CD4-positive, alpha-beta T cell (primary cell): ENCODE measurements around the gene COL17A1. TPM values are rescaled to one million over a fixed set of nuclear protein-coding genes. Genes with fewer than 3 reads are reported as not detected.

Source experiments
- ATAC-seq: fragments of 200-7000 bp; cut with Tn5 transposase; one replicate; pipeline ENCODE4 v1.10.0; 2022; ENCODE audit warnings: mild to moderate bottlenecking; ENCODE audit not compliant: poor library complexity
- CTCF ChIA-PET: fragments of 350-600 bp; sonication (Branson Sonifier 250); formaldehyde crosslinking; loops from one replicate; lab custom pipeline; 2021; ENCODE audit warnings: antibody characterized with exemption, inconsistent platforms; lab: Charles Lee
- POLR2A ChIA-PET: fragments of 350-600 bp; sonication (Branson Sonifier 250); formaldehyde crosslinking; loops from one replicate; lab custom pipeline; 2021; ENCODE audit warnings: antibody characterized with exemption, inconsistent platforms; lab: Charles Lee
- DNase-seq, 14 experiments: peaks; one replicate each; pipeline ENCODE4 v3.0.0-alpha.2; 2013 to 2020; ENCODE audit warnings: mixed read lengths in 2 of 14
- H3K27ac ChIP-seq, 2 donors: one replicate each; pipeline versions ENCODE4 v1.5.1 to v1.7.0; 2013; ENCODE audit warnings: low read length in 2 of 2, low read depth in 1 of 2, mild to moderate bottlenecking in 1 of 2
- H3K27me3 ChIP-seq, 2 experiments: 1 replicate in 1 of 2; 2 replicates in 1 of 2; pipeline versions ENCODE4 v1.6.1 to v1.7.0; 2013; ENCODE audit warnings: low read length in 2 of 2, control low read depth in 1 of 2, mild to moderate bottlenecking in 1 of 2, moderate library complexity in 1 of 2; ENCODE audit not compliant: insufficient read depth in 2 of 2, control insufficient read depth in 1 of 2
- H3K36me3 ChIP-seq: one replicate; pipeline ENCODE4 v1.6.1; 2013; ENCODE audit warnings: low read length, control low read depth; ENCODE audit not compliant: insufficient read depth
- H3K4me1 ChIP-seq: one replicate; pipeline ENCODE4 v1.6.1; 2013; ENCODE audit warnings: low read length, control low read depth; ENCODE audit not compliant: insufficient read depth
- H3K4me3 ChIP-seq: one replicate; pipeline ENCODE4 v1.5.1; 2013; ENCODE audit warnings: mild to moderate bottlenecking, low read length, moderate library complexity
- H3K9me3 ChIP-seq, 2 experiments: 1 replicate in 1 of 2; 2 replicates in 1 of 2; pipeline versions ENCODE4 v1.6.1 to v1.7.0; 2013; ENCODE audit warnings: low read length in 2 of 2, mild to moderate bottlenecking in 2 of 2, control low read depth in 1 of 2, moderate library complexity in 1 of 2; ENCODE audit not compliant: control insufficient read depth in 1 of 2, insufficient read depth in 1 of 2
- H3K27ac Mint-ChIP-seq: one replicate; pipeline ENCODE4 v1.8.0; 2020; ENCODE audit warnings: mixed read lengths
- H3K27me3 Mint-ChIP-seq: one replicate; pipeline ENCODE4 v1.8.0; 2021; ENCODE audit warnings: mixed read lengths
- H3K36me3 Mint-ChIP-seq: one replicate; pipeline ENCODE4 v1.8.0; 2021; ENCODE audit warnings: low read depth, mixed read lengths
- H3K4me1 Mint-ChIP-seq: one replicate; pipeline ENCODE4 v1.8.0; 2021; ENCODE audit warnings: low read depth, mixed read lengths
- H3K4me3 Mint-ChIP-seq: one replicate; pipeline ENCODE4 v1.8.0; 2020; ENCODE audit warnings: mild to moderate bottlenecking, mixed read lengths
- H3K9me3 Mint-ChIP-seq: one replicate; pipeline ENCODE4 v1.8.0; 2020; ENCODE audit warnings: mixed read lengths
- intact Hi-C, 2 experiments: fragments of 100-400 bp; cut with DNase I in 1 of 2; cut with micrococcal nuclease in 1 of 2; formaldehyde crosslinking; loops; one replicate each; pipeline versions ENCODE4 v1.15.1 to v1.9.0; 2023 to 2025; cut with DNase I, micrococcal nuclease
- total RNA-seq, 174 experiments: library from RNA in 2 of 174; stranded (reverse) in 2 of 174; gene quantifications; one replicate each; pipeline ENCODE4 v1.2.3 and lab custom pipeline; 2021 to 2026
- TF ChIP-seq, protein P1 (sequence below): fragments of 200-600 bp; IDR thresholded peaks from one replicate; pipeline ENCODE4 v1.8.0; 2022; ENCODE audit warnings: antibody characterized with exemption, mild to moderate bottlenecking

Gene COL17A1
- total RNA-seq, 2 experiments from 2014 or later, result not detected

DNA sequence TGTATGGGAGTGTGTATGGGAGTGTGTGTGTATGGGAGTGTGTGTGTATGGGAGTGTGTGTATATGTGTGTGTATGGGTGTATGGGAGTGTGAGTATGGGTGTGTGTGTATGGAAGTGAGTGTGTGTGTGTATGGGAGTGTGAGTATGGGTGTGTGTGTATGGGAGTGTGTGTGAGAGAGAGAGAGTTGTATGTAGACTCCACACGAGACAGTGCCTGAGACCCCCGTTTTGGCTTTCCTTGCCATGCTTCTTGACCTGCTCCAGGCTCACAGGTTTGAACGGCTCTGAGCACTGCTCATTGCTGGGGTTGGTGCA lies 49.7 kb downstream of the COL17A1 start:
- POLR2A ChIA-PET, result no interaction called here
- no peaks in the 10 kb centered on the region for H3K27me3 ChIP-seq

DNA sequence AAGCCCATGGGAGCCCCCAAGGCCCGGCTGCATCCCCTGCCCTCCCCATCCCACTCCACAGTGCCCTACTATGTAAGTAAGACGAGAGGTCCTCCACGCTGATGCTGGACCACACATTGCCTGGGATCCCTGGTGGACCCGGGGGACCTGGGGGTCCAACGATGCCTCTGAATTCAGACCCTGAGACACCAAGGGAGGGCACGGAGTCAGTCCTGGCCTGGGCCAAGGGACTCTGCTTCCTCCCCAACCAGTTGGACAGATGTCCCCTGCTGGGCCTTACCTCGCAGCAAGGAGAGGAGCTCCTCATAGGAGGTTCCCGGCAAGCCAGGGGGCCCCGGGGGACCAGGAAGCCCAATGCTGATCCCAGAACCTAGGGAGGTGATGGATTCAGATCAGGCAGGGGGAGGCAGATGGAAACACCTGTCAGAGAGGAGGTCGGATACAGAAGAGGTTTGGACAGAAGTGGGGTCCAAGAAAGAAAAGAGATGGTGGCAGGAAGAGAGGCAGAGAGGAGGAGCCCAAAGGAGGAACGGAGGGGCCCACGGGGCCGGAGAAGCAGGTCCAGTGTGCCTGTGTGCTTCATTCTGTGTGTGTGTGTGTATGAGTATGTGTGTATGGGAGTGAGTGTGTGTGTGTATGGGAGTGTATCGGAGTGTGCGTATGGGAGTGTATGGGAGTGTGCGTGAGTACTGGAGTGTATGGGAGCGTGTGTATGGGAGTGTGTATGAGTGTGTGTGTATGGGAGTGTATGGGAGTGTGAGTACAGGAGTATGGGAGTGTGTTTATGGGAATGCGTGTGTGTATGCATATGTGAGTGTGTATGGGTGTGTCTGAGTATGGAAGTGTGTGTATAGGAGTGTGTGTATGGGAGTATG lies 50.2 kb downstream of the COL17A1 start:
- H3K27ac Mint-ChIP-seq, result no peak overlapping the region
- no peaks in the 10 kb centered on the region for H3K9me3 Mint-ChIP-seq
- H3K36me3 Mint-ChIP-seq, result peaks cover 21% of the 10 kb centered on the region
- Histone ChIP-seq H3K4me3 (no peak overlapping the region), H3K4me1 (no peaks in the 10 kb centered on the region), H3K27me3 (no peaks in the 10 kb centered on the region), H3K36me3 (peaks cover 3% of the 10 kb centered on the region), H3K9me3 (no peaks in the 10 kb centered on the region), H3K27ac (no peak overlapping the region)
- TF ChIP-seq, protein P1, sequence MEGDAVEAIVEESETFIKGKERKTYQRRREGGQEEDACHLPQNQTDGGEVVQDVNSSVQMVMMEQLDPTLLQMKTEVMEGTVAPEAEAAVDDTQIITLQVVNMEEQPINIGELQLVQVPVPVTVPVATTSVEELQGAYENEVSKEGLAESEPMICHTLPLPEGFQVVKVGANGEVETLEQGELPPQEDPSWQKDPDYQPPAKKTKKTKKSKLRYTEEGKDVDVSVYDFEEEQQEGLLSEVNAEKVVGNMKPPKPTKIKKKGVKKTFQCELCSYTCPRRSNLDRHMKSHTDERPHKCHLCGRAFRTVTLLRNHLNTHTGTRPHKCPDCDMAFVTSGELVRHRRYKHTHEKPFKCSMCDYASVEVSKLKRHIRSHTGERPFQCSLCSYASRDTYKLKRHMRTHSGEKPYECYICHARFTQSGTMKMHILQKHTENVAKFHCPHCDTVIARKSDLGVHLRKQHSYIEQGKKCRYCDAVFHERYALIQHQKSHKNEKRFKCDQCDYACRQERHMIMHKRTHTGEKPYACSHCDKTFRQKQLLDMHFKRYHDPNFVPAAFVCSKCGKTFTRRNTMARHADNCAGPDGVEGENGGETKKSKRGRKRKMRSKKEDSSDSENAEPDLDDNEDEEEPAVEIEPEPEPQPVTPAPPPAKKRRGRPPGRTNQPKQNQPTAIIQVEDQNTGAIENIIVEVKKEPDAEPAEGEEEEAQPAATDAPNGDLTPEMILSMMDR, result no peak
- intact Hi-C loops, result no loop called here
- ATAC-seq (no peak), DNase-seq (no peak)
- H3K27me3 Mint-ChIP-seq, result no peaks in the 10 kb centered on the region
- no peak overlapping the region for H3K4me3 Mint-ChIP-seq
- CTCF ChIA-PET, result no interaction called here
- no peaks in the 10 kb centered on the region for H3K4me1 Mint-ChIP-seq
- POLR2A ChIA-PET, result no interaction called here

More for the DNA sequence above, 49.7 kb downstream of the COL17A1 start:
- Histone ChIP-seq H3K9me3 (no peaks in the 10 kb centered on the region), H3K27ac (no peak overlapping the region), H3K4me3 (no peak overlapping the region), H3K36me3 (peaks cover 3% of the 10 kb centered on the region), H3K4me1 (no peaks in the 10 kb centered on the region)
- DNase-seq, result no peak
- CTCF ChIA-PET, result no interaction called here
- no peak overlapping the region for H3K27ac Mint-ChIP-seq
- TF ChIP-seq, protein P1, result no peak
- no peak for ATAC-seq
- no peaks in the 10 kb centered on the region for H3K9me3 Mint-ChIP-seq
- H3K27me3 Mint-ChIP-seq, result no peaks in the 10 kb centered on the region
- peaks cover 18% of the 10 kb centered on the region for H3K36me3 Mint-ChIP-seq
- intact Hi-C loops, result no loop called here
- H3K4me1 Mint-ChIP-seq, result no peaks in the 10 kb centered on the region
- H3K4me3 Mint-ChIP-seq, result no peak overlapping the region

DNA sequence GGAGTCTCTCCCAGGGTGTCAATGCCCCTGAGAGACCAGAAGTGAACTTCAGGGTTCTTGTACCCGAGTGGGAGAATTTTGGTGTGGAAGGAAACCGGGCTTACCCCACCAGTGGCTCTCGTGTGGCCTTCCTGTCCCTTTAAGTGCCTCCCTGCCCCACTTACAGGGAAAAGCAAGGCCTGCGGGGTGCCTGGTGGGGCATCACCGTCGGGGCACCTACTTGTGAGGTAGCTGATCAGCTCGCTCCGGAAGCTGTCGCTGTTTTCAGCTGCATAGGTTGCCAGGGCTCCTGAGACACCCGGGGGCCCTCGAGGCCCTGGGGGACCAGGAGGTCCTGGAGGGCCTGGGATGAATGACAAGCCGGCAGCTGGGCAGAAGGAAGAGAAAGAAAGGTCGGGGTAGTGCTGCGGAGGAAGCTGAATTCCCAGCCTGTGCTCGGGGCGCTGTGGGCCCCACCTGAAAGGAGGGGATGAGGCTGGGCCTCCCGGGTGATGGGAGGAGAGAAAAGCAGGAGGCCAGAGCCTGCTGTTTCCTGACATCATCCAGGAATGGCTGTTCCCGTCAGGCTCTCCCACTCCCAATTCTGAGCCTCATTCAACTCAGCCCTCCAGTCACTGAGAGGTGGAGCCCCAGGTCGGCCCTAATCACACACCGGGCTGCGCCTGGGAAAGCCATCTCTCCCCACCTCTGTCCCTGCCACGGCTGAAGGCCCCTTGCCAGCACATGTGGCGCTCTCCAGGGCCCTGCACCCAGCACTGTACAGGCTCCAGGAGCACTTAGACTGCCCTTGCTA lies 51.1 kb downstream of the COL17A1 start:
- peaks cover 23% of the 10 kb centered on the region for H3K36me3 Mint-ChIP-seq

More for the DNA sequence above, 51.1 kb downstream of the COL17A1 start:
- Histone ChIP-seq H3K27me3 (no peaks in the 10 kb centered on the region), H3K4me3 (no peak overlapping the region), H3K27ac (no peak overlapping the region), H3K9me3 (no peaks in the 10 kb centered on the region), H3K4me1 (no peaks in the 10 kb centered on the region), H3K36me3 (peaks cover 3% of the 10 kb centered on the region)
- ChIA-PET CTCF (no interaction called here), POLR2A (interaction anchor here (1.2 to 1.3 kb wide), 2 partner anchors 17 to 87 kb away, joined by 3 to 4 read pairs; partner anchors contain the start of gene SFR1)
- no peak overlapping the region for H3K27ac Mint-ChIP-seq
- no peaks in the 10 kb centered on the region for H3K27me3 Mint-ChIP-seq
- TF ChIP-seq, protein P1, result no peak
- no peaks in the 10 kb centered on the region for H3K4me1 Mint-ChIP-seq
- ATAC-seq (no peak), DNase-seq (no peak)
- no peaks in the 10 kb centered on the region for H3K9me3 Mint-ChIP-seq
- intact Hi-C loops, result no loop called here
- no peak overlapping the region for H3K4me3 Mint-ChIP-seq
